HCT116 (cell line): ENCODE results near the gene RFX3. TPM values are rescaled to one million over a fixed set of nuclear protein-coding genes. Genes with fewer than 3 reads are reported as not detected.

Experiments used
- ATAC-seq: fragments of 200-7000 bp; cut with Tn5 transposase; 2 replicates; pipeline ENCODE4 v1.9.1; 2020; ENCODE audit warnings: mild to moderate bottlenecking, moderate library complexity
- BruUV-seq: library from RNA; stranded (reverse); fragments of 400-500 nt; replicated peaks from 2 replicates; lab custom pipeline; 2021; lab: Mats Ljungman, UMichigan
- CTCF ChIA-PET: fragments of 300-600 bp; sonication (Branson Sonifier 250); formaldehyde crosslinking; loops from one replicate; lab custom pipeline; 2021; ENCODE audit warnings: antibody characterized with exemption; lab: Charles Lee
- POLR2A ChIA-PET: fragments of 300-600, 350-600 bp; sonication (Branson Sonifier 250); formaldehyde crosslinking; loops from one replicate; lab custom pipeline; 2021; ENCODE audit warnings: antibody characterized with exemption; lab: Charles Lee
- RAD21 ChIA-PET, 2 experiments: fragments of 300-600 bp; sonication (Branson Sonifier 250); formaldehyde crosslinking; loops; one replicate each; lab custom pipeline; 2023; ENCODE audit warnings: low total read pairs in 2 of 2; ENCODE audit not compliant: uncharacterized antibody in 2 of 2, unreplicated experiment in 2 of 2, low non-redundant PET in 1 of 2; lab: Charles Lee
- DNase-seq: peaks from one replicate; pipeline ENCODE4 v3.0.0-alpha.2; 2010; ENCODE audit warnings: low read depth, low spot score
- H2AFZ ChIP-seq: fragments of 200-600 bp; shearing (Covaris generic), sonication (generic); 2 replicates; pipeline ENCODE4 v1.6.1; 2017; ENCODE audit warnings: low read depth, mixed run types, mixed read lengths, antibody characterized with exemption, low read length; ENCODE audit not compliant: poor library complexity, severe bottlenecking
- H3K27ac ChIP-seq: 2 replicates; pipeline ENCODE4 v1.5.1; 2012; ENCODE audit warnings: low read depth, low read length
- H3K27me3 ChIP-seq: fragments of 200-600 bp; sonication (generic); 2 replicates; pipeline ENCODE4 v1.6.1; 2016; ENCODE audit warnings: mixed run types, low read length, mixed read lengths; ENCODE audit not compliant: insufficient read depth
- H3K36me3 ChIP-seq, 2 experiments: fragments of 200-500 bp in 1 of 2; fragments of 200-600 bp in 1 of 2; sonication (Bioruptor generic) in 1 of 2; sonication (generic) in 1 of 2; 2 replicates each; pipeline versions ENCODE4 v1.5.1 to v1.6.1; 2014 to 2016; ENCODE audit warnings: low read length in 2 of 2, inconsistent platforms in 1 of 2, mixed read lengths in 1 of 2, mixed run types in 1 of 2; ENCODE audit not compliant: insufficient read depth in 2 of 2, control insufficient read depth in 1 of 2
- H3K4me1 ChIP-seq, 2 experiments: fragments of 200-600 bp in 1 of 2; sonication (generic) in 1 of 2; 2 replicates each; pipeline versions ENCODE4 v1.5.1 to v1.6.1; 2012 to 2017; ENCODE audit warnings: low read length in 2 of 2, inconsistent platforms in 1 of 2, mild to moderate bottlenecking in 1 of 2, mixed read lengths in 1 of 2, mixed run types in 1 of 2, moderate library complexity in 1 of 2; ENCODE audit not compliant: insufficient read depth in 2 of 2, control insufficient read depth in 1 of 2
- H3K4me2 ChIP-seq: fragments of 200-600 bp; sonication (generic); 2 replicates; pipeline ENCODE4 v1.6.1; 2017; ENCODE audit warnings: mixed run types, low read length, mixed read lengths
- H3K4me3 ChIP-seq, 2 experiments: fragments of 200-600 bp in 1 of 2; sonication (generic) in 1 of 2; replicated peaks in 1 of 2; 2 replicates each; pipeline ENCODE4 v1.5.1; 2011 to 2016; ENCODE audit warnings: low read length in 2 of 2, control low read depth in 1 of 2, low read depth in 1 of 2, mild to moderate bottlenecking in 1 of 2, mixed read lengths in 1 of 2, mixed run types in 1 of 2
- H3K79me2 ChIP-seq: fragments of 200-600 bp; sonication (generic); 2 replicates; pipeline ENCODE4 v1.6.1; 2017; ENCODE audit warnings: mild to moderate bottlenecking, mixed run types, low read length, moderate library complexity, mixed read lengths; ENCODE audit not compliant: insufficient read depth
- H3K9ac ChIP-seq: fragments of 200-600 bp; sonication (generic); 2 replicates; pipeline ENCODE4 v1.6.1; 2016; ENCODE audit warnings: low read length, mixed read lengths
- H3K9me2 ChIP-seq: fragments of 200-600 bp; sonication (generic), shearing (Covaris generic); 2 replicates; pipeline ENCODE4 v1.6.1; 2017; ENCODE audit warnings: mixed run types, mild to moderate bottlenecking, moderate library complexity; ENCODE audit not compliant: insufficient read depth
- H3K9me3 ChIP-seq, 2 experiments: fragments of 200-500 bp in 1 of 2; fragments of 200-600 bp in 1 of 2; sonication (Bioruptor generic) in 1 of 2; sonication (generic) in 1 of 2; 2 replicates each; pipeline ENCODE4 v1.6.1; 2014 to 2017; ENCODE audit warnings: low read length in 2 of 2, mixed read lengths in 2 of 2, inconsistent platforms in 1 of 2, low read depth in 1 of 2, mild to moderate bottlenecking in 1 of 2, mixed run types in 1 of 2, moderate library complexity in 1 of 2; ENCODE audit not compliant: control insufficient read depth in 1 of 2, insufficient read depth in 1 of 2
- H4K20me1 ChIP-seq: fragments of 200-600 bp; sonication (generic), shearing (Covaris generic); 2 replicates; pipeline ENCODE4 v1.6.1; 2017; ENCODE audit warnings: mixed run types, mild to moderate bottlenecking, moderate library complexity; ENCODE audit not compliant: insufficient read depth
- CTCF ChIP-seq, 3 experiments: fragments of 200-600 bp in 1 of 3; sonication (generic) in 1 of 3; IDR thresholded peaks in 2 of 3; conservative IDR thresholded peaks in 1 of 3; 2 replicates each; pipeline ENCODE4 v1.5.1; 2012 to 2017; ENCODE audit warnings: low read depth in 2 of 3, low read length in 2 of 3, antibody characterized with exemption in 1 of 3, borderline replicate concordance in 1 of 3, control low read depth in 1 of 3, mild to moderate bottlenecking in 1 of 3, mixed read lengths in 1 of 3, mixed run types in 1 of 3, moderate library complexity in 1 of 3; ENCODE audit not compliant: insufficient read depth in 1 of 3
- EGR1 ChIP-seq: IDR thresholded peaks from 2 replicates; pipeline ENCODE4 v1.6.1; 2012; ENCODE audit warnings: low read depth
- EZH2 ChIP-seq: fragments of 200-600 bp; sonication (generic); IDR thresholded peaks from 2 replicates; pipeline ENCODE4 v1.6.1; 2017; ENCODE audit warnings: antibody characterized with exemption, mixed run types
- MAX ChIP-seq: IDR thresholded peaks from 2 replicates; pipeline ENCODE4 v1.6.1; 2012
- POLR2A ChIP-seq: IDR thresholded peaks from 2 replicates; pipeline ENCODE4 v1.7.0; 2011; ENCODE audit warnings: borderline replicate concordance; ENCODE audit not compliant: insufficient read depth, insufficient read length; ENCODE audit errors: extremely low read depth
- RAD21 ChIP-seq: IDR thresholded peaks from 2 replicates; pipeline ENCODE4 v1.6.1; 2012; ENCODE audit warnings: low read depth, mild to moderate bottlenecking
- REST ChIP-seq: IDR thresholded peaks from 2 replicates; pipeline ENCODE4 v1.6.1; 2012; ENCODE audit warnings: low read depth
- TCF7L2 ChIP-seq: IDR thresholded peaks from 2 replicates; pipeline ENCODE4 v1.7.0; 2011; ENCODE audit warnings: borderline replicate concordance, inconsistent platforms; ENCODE audit not compliant: insufficient read depth, insufficient read length; ENCODE audit errors: extremely low read depth
- YY1 ChIP-seq: IDR thresholded peaks from 2 replicates; pipeline ENCODE4 v1.6.1; 2011; ENCODE audit warnings: low read length, low read depth, moderate library complexity, mild to moderate bottlenecking; ENCODE audit not compliant: insufficient replicate concordance; ENCODE audit errors: extremely low read depth
- intact Hi-C: fragments of 100-400 bp; cut with micrococcal nuclease; formaldehyde crosslinking; loops from 2 replicates; pipeline ENCODE4 v1.10.0; 2022
- total RNA-seq: library from RNA; stranded (reverse); gene quantifications from one replicate; pipeline ENCODE4 v1.2.1, GENCODE V29; 2021; ENCODE audit not compliant: unreplicated experiment

RFX3 gene
- total RNA-seq, 1 experiment from 2014 or later: 11.8 TPM

GRCh38 chr9:3464033-3464638 lies 61.7 kb downstream of the RFX3 start:
- no peak overlapping the region for H3K9ac ChIP-seq
- no peak for ATAC-seq
- H3K9me2 ChIP-seq: no peaks in the 10 kb centered on the region
- H2AFZ ChIP-seq: no peak overlapping the region
- POLR2A ChIA-PET: no interaction called here
- no peak overlapping the region for H3K27ac ChIP-seq
- H3K27me3 ChIP-seq: no peaks in the 10 kb centered on the region
- CTCF ChIA-PET: no interaction called here
- RAD21 ChIA-PET: no interaction called here
- H4K20me1 ChIP-seq: no peaks in the 10 kb centered on the region
- H3K9me3 ChIP-seq: no peaks in the 10 kb centered on the region
- no TSS peak for BruUV-seq
- intact Hi-C loops: loop anchor here (10.0 kb wide), 1 partner anchor 901 kb away; no protein-coding TSS in a partner anchor
- no peak for DNase-seq
- H3K36me3 ChIP-seq: no peaks in the 10 kb centered on the region
- H3K79me2 ChIP-seq: no peaks in the 10 kb centered on the region
- H3K4me1 ChIP-seq: no peaks in the 10 kb centered on the region
- no peak for TF ChIP-seq REST
- no peak for TF ChIP-seq YY1
- TF ChIP-seq MAX: no peak
- TF ChIP-seq RAD21: no peak
- no peak for TF ChIP-seq TCF7L2
- TF ChIP-seq POLR2A: no peak
- TF ChIP-seq EGR1: no peak
- no peak for TF ChIP-seq CTCF (IDR thresholded peaks at IDR 0.05 in 2 of 3, conservative IDR thresholded peaks at IDR 0.05 in 1 of 3; ENCODE audit: borderline replicate concordance in 1 of 3, insufficient read depth in 1 of 3, low read depth in 2 of 3, low read length in 2 of 3)
- no peak for TF ChIP-seq EZH2
- H3K4me2 ChIP-seq: no peak overlapping the region
- no peak overlapping the region for H3K4me3 ChIP-seq
